HG02870 (cell line): ENCODE results near the gene ZCCHC14.

Experiments
- ATAC-seq: cut with Tn5 transposase; IDR thresholded peaks from one replicate; pipeline ENCODE4 v1.9.1; 2021; ENCODE audit warnings: mild to moderate bottlenecking, moderate library complexity; ENCODE audit not compliant: unreplicated experiment

The ZCCHC14 gene

GRCh38 chr16:87436225-87437172, 56.3 kb downstream of the ZCCHC14 start:
- ATAC-seq, result no peak

GRCh38 chr16:87435372-87436224, 57.2 kb downstream of the ZCCHC14 start:
- ATAC-seq, result no peak

GRCh38 chr16:87434146-87434667, 58.6 kb downstream of the ZCCHC14 start:
- ATAC-seq, result no peak

- no peak for ATAC-seq
Measured at GRCh38 chr16:87432330-87432915, 60.4 kb downstream of the ZCCHC14 start.

GRCh38 chr16:87431926-87432325, 60.9 kb downstream of the ZCCHC14 start:
- ATAC-seq, result no peak

- no peak for ATAC-seq
Measured at GRCh38 chr16:87426423-87427215, 66.2 kb downstream of the ZCCHC14 start.

- ATAC-seq, result no peak
Measured at GRCh38 chr16:87425941-87426340, 66.9 kb downstream of the ZCCHC14 start.

GRCh38 chr16:87424266-87424665, 68.6 kb downstream of the ZCCHC14 start:
- no peak for ATAC-seq

GRCh38 chr16:87423429-87423828, 69.4 kb downstream of the ZCCHC14 start:
- ATAC-seq, result no peak

- no peak for ATAC-seq
Measured at GRCh38 chr16:87422106-87422505, 70.7 kb downstream of the ZCCHC14 start.

- no peak for ATAC-seq
Measured at GRCh38 chr16:87421003-87421912, 71.6 kb downstream of the ZCCHC14 start.

GRCh38 chr16:87420026-87421002, 72.5 kb downstream of the ZCCHC14 start:
- no peak for ATAC-seq

GRCh38 chr16:87418644-87419043, 74.2 kb downstream of the ZCCHC14 start:
- ATAC-seq, result no peak

GRCh38 chr16:87418216-87418615, 74.6 kb downstream of the ZCCHC14 start:
- ATAC-seq, result no peak

- no peak for ATAC-seq
Measured at GRCh38 chr16:87417528-87417910, 75.3 kb downstream of the ZCCHC14 start.

- no peak for ATAC-seq
Measured at GRCh38 chr16:87416826-87417527, 75.8 kb downstream of the ZCCHC14 start.

- no peak for ATAC-seq
Measured at GRCh38 chr16:87415441-87415840, 77.4 kb downstream of the ZCCHC14 start.
